Adipose tissue (tissue), 3 donors: ENCODE measurements around the gene DUS3L. TPM values are rescaled to one million over a fixed set of nuclear protein-coding genes. Genes with fewer than 3 reads are reported as not detected.
"Not testable (repeated sequence)": the region's sequence is repeated elsewhere in the genome, so short reads cannot be mapped to it uniquely, and the experiment has no call there.

Experiments
- H3K27ac ChIP-seq: one replicate; pipeline ENCODE4 v1.5.1; 2013; ENCODE audit warnings: low read depth, low read length
- WGBS, 3 donors: extraction: QIAGEN DNeasy Blood & Tissue Kit; methylation state at CpG; one replicate each; pipeline ENCODE4 v1.1.7; 2013; 5-methylcytosine and 5-hydroxymethylcytosine counted together
- polyA plus RNA-seq, 3 donors: library from polyadenylated mRNA; stranded (reverse); fragments of 200-250 nt; gene quantifications; one replicate each; pipeline ENCODE4 v1.2.3, GENCODE V29; 2013
- donor health status: healthy with polysubstance abuse.
- donor health status: Bipolar disorder and iron deficiency.
- donor health status: healthy.

The DUS3L gene
- polyA plus RNA-seq, 3 donors, result 16.0 to 44.0 (median 29.3) TPM

GRCh38 chr19:5784581-5785147 is 6.3 kb downstream of the DUS3L start, which contains the start of gene PRR22:
Gene PRR22 (minus strand): TSS chr19:5784746. CDS start chr19:5784660, 86 bp downstream.
- 91 to 92% (median 92%) methylated on average over 13 to 15 of the region's 15 CpGs for WGBS, 3 donors
- no peak within 1 kb of the TSS for H3K27ac ChIP-seq

DNA sequence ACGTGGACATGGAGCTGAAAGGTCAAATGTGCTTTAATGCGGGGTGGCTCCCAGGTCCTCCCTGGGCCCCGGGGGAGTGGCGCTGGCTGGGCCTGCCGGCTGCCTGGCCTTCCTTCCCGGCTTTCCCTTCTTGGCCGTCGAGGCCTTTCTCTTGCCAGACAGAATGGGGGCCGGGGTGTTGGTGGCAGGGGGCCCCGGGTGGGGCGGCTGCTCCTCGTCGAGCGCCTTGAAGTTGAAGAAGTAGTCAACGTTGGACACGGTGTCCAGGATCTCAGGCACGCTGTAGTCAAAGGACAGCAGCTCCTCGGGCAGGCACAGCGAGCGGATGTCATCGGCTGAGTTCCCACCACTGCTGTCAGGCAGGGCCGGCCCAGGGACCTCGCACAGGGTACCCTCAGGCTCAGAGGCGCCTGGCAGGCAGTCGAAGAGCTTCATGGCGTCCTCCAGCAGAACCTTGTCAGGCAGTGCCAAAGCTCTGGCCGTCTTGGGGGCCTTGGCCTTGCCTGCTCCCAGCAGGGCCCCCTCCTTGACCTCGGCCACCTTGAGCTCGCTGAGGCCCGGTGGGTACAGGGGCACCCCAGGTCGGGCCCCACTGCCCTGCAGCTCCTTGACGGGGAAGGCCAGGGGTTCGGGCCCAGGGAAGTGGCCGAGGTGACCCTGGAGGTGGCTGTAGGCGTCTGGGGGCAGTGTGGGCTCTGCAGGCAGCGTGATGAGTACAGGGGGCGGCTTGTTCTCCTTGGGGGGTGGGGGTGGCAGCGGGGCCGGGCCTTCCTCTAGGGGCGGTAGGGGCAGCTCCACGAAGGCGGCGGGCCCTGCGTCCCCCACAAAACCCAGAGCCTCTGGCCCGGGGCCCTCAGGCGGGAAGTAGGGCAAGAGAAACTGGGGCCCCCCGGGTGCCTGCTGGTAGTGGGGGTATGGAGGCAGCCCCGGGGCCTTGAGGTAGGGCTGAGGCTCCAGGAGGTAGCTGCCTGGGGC is 7.7 kb downstream of the DUS3L start:
- no peak overlapping the region for H3K27ac ChIP-seq
- 72 to 77% (median 76%) methylated on average over 42 to 48 of the region's 48 CpGs for WGBS, 3 donors

- 77 to 91% (median 84%) methylated on average over 9 of the region's 9 CpGs for whole genome bisulfite sequencing, 3 donors
- no peak overlapping the region for H3K27ac ChIP-seq
Measured at GRCh38 chr19:5782322-5782721, 8.6 kb downstream of the DUS3L start.

DNA sequence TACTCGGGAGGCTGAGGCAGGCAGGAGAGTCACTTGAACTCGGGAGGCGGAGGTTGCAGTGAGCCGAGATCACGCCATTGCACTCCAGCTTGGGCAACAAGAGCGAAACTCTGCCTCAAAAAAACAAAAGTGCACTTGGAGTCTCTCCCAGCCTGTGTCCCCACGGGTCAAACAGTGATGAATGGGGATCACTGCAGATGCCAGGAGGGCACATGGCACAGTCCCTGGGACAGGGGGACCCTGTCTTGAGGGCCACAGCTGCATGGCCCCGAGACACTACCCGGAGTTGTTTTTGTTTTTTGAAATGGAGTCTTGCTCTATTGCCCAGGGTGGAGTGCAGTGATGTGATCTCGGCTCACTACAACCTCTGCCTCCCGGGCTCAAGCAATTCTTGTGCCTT is 10.0 kb downstream of the DUS3L start:
- 78 to 87% (median 82%) methylated on average over 11 of the region's 11 CpGs for WGBS, 3 donors
- H3K27ac ChIP-seq, result not testable (repeated sequence)

GRCh38 chr19:5778402-5778801 is 12.6 kb downstream of the DUS3L start:
- 87 to 89% (median 88%) methylated on average over 17 of the region's 17 CpGs for WGBS, 3 donors

DNA sequence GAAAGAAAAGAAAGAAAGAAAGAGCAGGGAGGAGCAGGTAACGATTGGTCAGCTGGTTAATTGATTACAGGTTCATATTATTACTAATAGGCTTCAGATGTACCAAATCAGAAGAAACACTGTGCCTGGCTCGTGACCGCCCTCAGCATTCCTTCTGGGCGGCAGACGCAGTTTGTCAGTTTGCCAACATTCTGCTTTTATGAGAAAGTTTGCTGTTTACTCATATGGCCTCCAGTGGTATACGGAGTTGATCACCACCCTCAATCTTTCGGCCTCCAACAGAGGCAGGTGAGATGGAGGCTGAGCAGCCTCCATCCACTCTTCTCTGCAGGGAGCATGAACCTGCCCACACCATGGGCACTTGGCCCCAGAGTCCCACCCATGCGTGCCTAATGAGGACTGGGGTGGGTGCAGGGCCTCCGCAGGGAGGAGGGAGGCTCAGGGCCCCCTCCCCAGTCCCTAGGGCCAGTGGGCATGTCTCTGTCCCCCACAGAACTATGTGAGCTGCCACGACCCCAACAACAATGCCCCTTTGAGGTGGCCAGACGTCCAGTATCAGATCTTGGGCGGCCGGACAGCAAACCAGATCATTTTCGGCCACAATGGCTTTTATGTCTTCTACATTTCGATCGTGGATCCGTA is 15.2 kb downstream of the DUS3L start:
- WGBS, 3 donors, result 63 to 72% (median 69%) methylated on average over 17 of the region's 17 CpGs
- H3K27ac ChIP-seq, result no peak overlapping the region

More at GRCh38 chr19:5778402-5778801, 12.6 kb downstream of the DUS3L start:
- H3K27ac ChIP-seq, result no peak overlapping the region

- H3K27ac ChIP-seq, result no peak overlapping the region
- 81 to 88% (median 81%) methylated on average over 8 of the region's 8 CpGs for whole genome bisulfite sequencing, 3 donors
Measured at GRCh38 chr19:5774921-5775320, 16.0 kb downstream of the DUS3L start.

DNA sequence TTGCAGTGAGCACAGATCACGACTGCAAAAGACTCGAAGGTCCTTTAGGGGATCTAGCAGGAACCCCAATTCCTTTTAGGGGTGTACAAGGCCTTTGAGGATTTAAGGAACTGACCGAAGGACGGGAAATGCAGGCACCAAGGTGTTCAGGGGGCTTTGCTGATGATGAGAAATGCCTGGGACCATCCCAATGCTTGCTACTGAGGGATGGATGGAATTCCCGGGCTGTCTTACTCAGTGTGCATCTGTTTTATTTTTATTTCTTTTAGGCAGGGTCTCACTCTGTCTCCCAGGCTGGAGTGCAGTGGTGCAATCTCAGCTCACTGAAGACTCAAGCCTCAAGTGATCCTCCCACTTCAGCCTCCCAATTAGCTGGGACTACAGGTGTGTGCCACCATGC is 17.7 kb downstream of the DUS3L start:
- 74 to 89% (median 85%) methylated on average over 5 of the region's 5 CpGs for WGBS, 3 donors
- no peak overlapping the region for H3K27ac ChIP-seq

DNA sequence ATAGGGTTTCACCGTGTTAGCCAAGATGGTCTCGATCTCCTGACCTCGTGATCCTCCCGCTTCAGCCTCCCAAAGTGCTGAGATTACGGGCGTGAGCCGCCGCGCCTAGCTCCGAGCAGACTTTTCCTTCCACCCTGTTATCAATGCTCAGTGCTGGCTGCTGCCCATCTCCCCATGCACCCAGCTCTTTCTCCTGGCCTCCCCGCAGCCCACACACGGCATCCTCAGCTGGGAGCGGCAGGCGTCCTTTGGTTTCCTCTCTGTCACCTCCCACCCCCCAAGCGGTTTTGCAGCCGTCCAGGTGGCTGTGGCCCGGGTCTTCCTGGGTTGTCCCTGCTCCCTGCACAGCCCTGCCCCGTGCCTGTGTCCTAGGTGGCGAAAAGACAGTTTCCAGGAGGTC is 18.5 kb downstream of the DUS3L start:
- no peak overlapping the region for H3K27ac ChIP-seq
- 81 to 85% (median 83%) methylated on average over 19 of the region's 19 CpGs for WGBS, 3 donors

- WGBS, 3 donors, result 87 to 94% (median 93%) methylated on average over 10 of the region's 10 CpGs
- H3K27ac ChIP-seq, result no peak overlapping the region
Measured at GRCh38 chr19:5767949-5768348, 23.0 kb downstream of the DUS3L start.

DNA sequence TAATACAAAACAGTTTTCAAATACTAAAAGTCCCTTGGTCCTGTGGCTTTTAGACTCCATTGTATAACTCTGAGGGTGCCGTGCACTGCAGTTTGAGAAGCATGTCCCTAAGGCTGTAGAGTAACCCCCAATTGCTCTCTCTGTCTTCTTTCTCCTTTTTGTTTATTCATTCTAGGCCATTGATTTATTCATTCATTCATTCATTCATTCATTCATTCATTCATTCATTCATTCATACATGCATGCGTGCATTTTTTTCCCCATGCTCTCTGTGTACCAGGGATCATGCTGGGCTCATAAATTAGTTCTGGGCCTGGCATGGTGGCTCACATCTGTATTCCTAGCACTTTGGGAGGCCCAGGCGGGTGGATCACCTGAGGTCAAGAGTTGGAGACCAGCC is 25.7 kb downstream of the DUS3L start:
- WGBS, 3 donors, result 88 to 93% (median 91%) methylated on average over 3 of the region's 3 CpGs
- no peak overlapping the region for H3K27ac ChIP-seq

GRCh38 chr19:5762608-5763217 is 28.2 kb downstream of the DUS3L start:
- WGBS, 3 donors, result 85 to 94% (median 90%) methylated on average over 5 of the region's 5 CpGs
- H3K27ac ChIP-seq, result no peak overlapping the region

- 66 to 73% (median 68%) methylated on average over 6 of the region's 6 CpGs for WGBS, 3 donors
- H3K27ac ChIP-seq, result no peak overlapping the region
Measured at GRCh38 chr19:5753743-5754142, 37.2 kb downstream of the DUS3L start.

- WGBS, 3 donors, result 76 to 81% (median 79%) methylated on average over 7 of the region's 7 CpGs
- no peak overlapping the region for H3K27ac ChIP-seq
Measured at GRCh38 chr19:5751709-5752108, 39.3 kb downstream of the DUS3L start.

DNA sequence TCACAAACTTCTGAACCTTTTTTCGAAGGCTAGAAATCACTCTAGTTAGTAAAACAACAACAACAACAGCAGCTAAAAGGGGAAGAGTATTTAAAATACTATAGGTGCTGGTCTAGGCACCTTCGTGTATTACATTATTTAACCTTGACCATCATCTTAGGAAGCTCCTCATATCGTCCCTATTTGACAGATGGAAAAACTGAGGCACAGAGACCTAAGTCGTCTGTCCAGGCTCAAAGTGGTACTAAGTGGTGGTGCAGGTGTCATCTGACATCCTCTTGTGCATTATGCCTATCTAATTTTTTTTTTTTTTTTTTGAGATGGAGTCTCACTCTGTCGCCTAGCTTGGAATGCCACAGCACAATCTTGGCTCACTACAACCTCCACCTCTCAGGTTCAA is 41.5 kb downstream of the DUS3L start:
- no peak overlapping the region for H3K27ac ChIP-seq
- WGBS, 3 donors, result 86 to 90% (median 87%) methylated on average over 5 of the region's 5 CpGs

GRCh38 chr19:5748920-5749319 is 42.0 kb downstream of the DUS3L start:
- WGBS, 3 donors, result 29 to 41% (median 40%) methylated on average over 6 of the region's 6 CpGs
- not testable (repeated sequence) for H3K27ac ChIP-seq

DNA sequence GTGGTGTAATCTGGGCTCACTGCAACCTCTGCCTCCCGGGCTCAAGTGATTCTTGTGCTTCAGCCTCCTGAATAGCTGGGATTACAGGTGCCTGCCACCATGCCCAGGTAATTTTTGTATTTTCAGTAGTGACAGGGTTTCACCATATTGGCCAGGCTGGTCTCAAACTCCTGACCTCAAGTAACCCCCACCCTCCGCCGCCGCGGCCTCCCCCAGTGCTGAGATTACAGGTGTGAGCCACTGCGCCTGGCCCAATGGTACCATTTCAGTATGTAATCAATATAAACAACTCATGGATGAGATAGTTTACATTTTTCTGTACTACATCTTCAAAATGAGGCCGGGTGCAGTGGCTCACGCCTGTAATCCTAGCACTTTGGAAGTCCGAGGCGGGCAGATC is 46.0 kb downstream of the DUS3L start:
- not testable (repeated sequence) for H3K27ac ChIP-seq
- 72 to 81% (median 80%) methylated on average over 10 of the region's 10 CpGs for WGBS, 3 donors

DNA sequence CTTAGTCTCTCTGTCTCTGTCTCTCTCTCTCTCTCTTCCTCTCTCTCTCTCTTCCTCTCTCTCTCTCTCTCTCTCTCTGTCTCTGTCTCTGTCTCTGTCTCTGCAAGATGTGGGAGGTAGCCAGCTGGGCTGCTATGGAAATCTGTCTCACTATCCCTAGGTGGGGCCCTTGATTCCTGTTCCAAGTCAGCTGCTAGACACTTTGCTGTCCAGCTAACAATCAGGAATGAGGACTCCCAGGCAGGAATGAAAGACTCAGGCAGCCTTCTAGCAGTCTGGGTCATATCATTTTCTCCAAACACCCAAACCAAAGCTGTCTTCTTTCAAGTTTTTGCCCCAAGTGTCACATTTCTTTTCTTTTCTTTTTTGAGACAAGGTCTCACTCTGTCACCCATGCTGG is 47.3 kb downstream of the DUS3L start:
- no peak overlapping the region for H3K27ac ChIP-seq

DNA sequence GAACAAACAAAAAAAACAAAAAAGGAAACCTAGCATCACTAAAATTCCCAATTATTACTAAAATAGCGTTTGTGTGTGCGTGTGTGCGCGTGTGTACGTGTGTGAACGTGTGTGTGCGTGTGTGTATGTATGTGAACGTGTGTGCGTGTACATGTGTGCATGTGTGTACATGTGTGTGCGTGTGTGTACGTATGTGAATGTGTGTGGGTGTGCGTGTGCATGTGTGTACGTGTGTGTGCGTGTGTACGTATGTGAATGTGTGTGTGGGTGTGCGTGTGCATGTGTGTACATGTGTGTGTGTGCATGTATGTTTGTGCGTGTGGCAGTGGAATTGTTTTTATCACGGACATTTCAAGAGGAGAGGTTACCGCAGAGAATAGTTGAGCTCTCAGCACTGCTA is 48.9 kb downstream of the DUS3L start:
- no peak overlapping the region for H3K27ac ChIP-seq
- 79 to 89% (median 87%) methylated on average over 19 of the region's 19 CpGs for WGBS, 3 donors
